ELF-1 (cell line): Measurements from ENCODE around the gene CD2BP2.
A peak's percentile ranks its signal among the peaks of the same experiment; 100 is the strongest.
"Not testable (repeated sequence)": the region's sequence is repeated elsewhere in the genome, so short reads cannot be mapped to it uniquely, and the experiment has no call there.

Experiments
- DNase-seq: peaks from one replicate; pipeline ENCODE4 v3.0.0-alpha.2; 2016; ENCODE audit warnings: low read depth, low spot score

CD2BP2 gene

GRCh38 chr16:30342751-30343490 is 12.2 kb downstream of the CD2BP2 start:
- no peak for DNase-seq

GRCh38 chr16:30341971-30342370 is 13.1 kb downstream of the CD2BP2 start:
- not testable (repeated sequence) for DNase-seq

- no peak for DNase-seq
Measured at GRCh38 chr16:30340621-30341020, 14.5 kb downstream of the CD2BP2 start.

GRCh38 chr16:30338715-30339114 is 16.4 kb downstream of the CD2BP2 start:
- DNase-seq: not testable (repeated sequence)

- DNase-seq: not testable (repeated sequence)
Measured at GRCh38 chr16:30337964-30338357, 17.1 kb downstream of the CD2BP2 start.

- peak; percentile 40 for DNase-seq
Measured at GRCh38 chr16:30335598-30336474, 19.3 kb downstream of the CD2BP2 start.

GRCh38 chr16:30335028-30335597 is 20.0 kb downstream of the CD2BP2 start:
- DNase-seq: peak; percentile 92

- peak; percentile 88 for DNase-seq
Measured at GRCh38 chr16:30334473-30334989, 20.6 kb downstream of the CD2BP2 start.

GRCh38 chr16:30324220-30324619 is 30.9 kb downstream of the CD2BP2 start:
- DNase-seq: not testable (repeated sequence)

- not testable (repeated sequence) for DNase-seq
Measured at GRCh38 chr16:30318647-30319046, 36.5 kb downstream of the CD2BP2 start.

- not testable (repeated sequence) for DNase-seq
Measured at GRCh38 chr16:30310937-30311336, 44.2 kb downstream of the CD2BP2 start.

- DNase-seq: not testable (repeated sequence)
Measured at GRCh38 chr16:30309255-30309654, 45.9 kb downstream of the CD2BP2 start.
